CD4-positive, alpha-beta T cell treated with Interleukin-4 for 1 hour (primary cell): Measurements from ENCODE around the gene KIAA0930.

Experiments
- DNase-seq, 2 donors: peaks; one replicate each; pipeline ENCODE4 v3.0.0-alpha.2; 2020 to 2022

The KIAA0930 gene

DNA sequence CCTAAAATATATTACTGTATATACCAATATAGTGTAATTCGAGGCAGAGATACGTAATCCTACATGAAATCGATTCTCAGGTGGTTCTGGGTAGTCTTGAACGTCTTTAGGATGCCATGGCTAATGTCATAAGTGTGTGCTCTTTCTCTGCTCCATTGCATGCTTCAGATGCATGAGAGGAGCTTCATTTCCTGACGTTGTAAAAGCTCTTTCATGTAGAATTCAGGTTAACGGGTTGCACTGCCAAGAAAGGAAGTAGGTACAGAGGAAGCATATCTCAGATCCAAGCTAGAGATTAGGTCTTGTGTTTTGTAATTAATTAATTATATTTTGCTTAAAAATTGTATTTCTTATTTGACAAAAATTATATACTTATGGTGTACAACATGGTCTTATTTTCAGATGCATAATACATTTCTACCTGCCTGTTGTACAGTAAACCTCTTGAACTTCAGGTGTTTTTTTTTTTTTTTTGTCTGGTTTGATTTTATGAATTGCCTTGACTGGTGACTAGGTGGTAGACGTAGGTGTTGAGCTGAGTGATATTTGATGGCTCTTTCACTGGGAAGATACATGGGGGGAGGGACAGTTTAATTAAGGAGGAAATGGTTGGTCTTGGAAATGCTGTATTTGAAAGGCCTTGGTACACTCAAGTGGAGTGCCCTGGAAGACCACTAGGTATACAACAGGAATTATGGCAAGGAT, 67.7 kb downstream of the KIAA0930 start:
- DNase-seq, result peak in 1 of 2 donors; percentile 71

DNA sequence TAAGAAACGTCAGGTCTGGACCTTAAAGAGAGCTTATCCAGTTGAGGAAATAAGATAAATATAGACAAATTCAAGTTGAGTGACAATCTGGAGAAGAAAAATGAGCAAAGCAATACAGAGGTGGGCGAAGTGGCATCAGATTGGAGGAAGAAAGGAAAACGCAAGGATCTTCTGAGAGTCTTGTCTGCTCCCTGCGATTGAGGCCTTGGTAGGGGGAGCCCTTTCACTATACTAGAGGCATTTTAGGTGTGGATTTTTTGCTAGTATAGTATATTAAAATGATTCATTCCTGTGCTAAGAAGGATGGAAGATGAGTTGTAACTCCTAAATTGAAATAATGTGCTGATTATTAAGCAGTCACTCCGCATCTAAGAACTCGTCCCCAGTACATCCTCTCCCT, 68.9 kb downstream of the KIAA0930 start:
- no peak for DNase-seq

DNA sequence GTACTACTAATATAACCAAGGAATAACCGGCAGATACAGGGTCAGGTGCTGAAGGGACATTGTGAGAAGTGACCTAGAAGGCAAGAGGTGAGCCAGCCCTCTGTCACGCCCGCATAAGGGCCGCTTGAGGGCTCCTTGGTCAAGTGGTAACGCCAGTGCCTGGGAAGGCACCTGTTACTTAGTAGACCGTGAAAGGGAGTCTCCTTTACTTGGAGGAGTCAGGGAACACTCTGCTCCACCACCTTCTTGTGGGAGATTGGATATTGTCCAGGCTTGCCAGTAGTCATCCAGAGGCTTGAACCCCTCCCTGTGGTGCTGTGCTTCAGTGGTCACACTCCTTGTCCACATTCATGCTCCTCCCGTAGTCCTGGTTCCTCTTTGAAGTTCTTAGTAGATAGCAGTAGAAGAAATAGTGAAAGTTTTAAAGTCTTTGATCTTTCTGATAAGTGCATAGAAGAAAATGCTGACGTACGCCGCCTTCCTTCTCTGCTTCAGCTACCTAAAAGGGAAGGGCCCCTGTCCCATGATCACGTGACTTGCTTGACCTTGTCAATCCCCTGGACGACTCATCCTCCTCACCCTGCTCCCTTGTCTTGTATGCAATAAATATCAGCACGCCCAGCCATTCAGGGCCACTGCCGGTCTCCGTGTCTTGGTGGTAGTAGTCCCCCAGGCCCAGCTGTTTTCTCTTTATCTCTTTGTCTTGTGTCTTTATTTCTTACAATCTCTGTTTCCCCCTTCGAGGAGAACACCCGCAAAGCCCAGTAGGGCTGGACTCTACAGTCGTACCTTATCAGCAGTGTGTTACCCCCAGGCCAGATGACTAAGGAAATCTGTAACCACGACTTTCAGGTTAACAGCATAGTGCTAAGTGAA, 70.9 kb downstream of the KIAA0930 start:
- no peak for DNase-seq

DNA sequence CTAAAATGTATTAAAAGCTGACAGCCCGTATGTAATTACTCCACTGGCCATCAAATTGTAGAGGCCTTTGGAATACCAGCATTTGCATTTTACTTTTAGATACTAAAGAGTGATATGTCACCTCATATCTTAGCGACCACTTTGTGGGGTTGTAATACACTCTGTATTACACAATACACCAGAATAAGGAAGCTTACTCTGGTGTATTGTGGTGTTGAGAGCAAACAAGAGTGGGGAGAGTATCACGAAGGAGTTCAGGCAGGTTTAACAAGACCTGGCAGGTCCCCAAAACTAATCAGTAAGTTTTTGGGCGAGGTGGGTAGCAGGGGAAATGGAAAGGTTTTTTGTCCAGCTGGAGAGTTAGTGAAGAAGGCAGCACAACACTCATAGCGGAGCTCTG, 73.8 kb downstream of the KIAA0930 start:
- no peak for DNase-seq

DNA sequence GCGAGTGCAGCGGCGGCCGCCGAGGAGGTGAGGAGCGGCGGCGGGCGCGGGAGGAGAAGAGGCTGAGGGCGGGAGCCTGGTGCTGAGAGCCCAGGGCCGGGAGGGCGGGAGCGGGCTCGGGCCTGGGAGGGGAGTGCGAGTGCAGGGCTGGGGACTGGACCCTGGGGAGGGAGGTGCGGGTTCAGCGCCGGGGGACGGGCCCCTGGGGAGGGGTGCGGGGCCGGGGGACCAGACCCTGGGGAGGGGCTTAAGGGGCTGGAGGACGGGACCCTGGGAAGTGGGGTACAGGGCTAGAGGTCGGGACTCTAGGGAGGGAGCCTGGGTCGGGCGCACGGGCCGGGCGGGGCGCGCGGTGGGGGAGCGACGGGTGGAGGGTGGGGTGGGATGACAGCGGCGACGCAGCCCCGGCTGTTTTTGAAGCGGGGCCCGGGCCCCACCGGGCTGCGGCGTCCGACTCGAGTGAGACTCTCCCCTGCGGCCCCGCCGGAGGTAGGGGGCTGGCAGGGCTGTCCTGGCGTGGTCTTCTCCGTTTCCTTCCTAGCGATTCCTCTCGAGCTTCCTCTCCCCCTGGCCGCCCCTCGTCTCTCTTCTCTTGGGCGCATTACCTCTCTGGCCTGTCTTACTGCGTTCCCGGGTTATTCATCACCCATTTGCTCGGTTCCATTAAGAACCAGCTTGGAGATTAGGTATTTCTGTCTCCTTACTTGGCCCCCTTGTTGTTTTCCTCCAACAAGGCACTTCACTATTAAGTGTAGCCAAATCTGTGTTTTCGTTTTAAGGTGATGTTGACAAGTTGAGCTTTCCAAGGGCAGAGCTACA, 76.2 kb downstream of the KIAA0930 start:
- DNase-seq, result peak in 1 of 2 donors; percentile 30

DNA sequence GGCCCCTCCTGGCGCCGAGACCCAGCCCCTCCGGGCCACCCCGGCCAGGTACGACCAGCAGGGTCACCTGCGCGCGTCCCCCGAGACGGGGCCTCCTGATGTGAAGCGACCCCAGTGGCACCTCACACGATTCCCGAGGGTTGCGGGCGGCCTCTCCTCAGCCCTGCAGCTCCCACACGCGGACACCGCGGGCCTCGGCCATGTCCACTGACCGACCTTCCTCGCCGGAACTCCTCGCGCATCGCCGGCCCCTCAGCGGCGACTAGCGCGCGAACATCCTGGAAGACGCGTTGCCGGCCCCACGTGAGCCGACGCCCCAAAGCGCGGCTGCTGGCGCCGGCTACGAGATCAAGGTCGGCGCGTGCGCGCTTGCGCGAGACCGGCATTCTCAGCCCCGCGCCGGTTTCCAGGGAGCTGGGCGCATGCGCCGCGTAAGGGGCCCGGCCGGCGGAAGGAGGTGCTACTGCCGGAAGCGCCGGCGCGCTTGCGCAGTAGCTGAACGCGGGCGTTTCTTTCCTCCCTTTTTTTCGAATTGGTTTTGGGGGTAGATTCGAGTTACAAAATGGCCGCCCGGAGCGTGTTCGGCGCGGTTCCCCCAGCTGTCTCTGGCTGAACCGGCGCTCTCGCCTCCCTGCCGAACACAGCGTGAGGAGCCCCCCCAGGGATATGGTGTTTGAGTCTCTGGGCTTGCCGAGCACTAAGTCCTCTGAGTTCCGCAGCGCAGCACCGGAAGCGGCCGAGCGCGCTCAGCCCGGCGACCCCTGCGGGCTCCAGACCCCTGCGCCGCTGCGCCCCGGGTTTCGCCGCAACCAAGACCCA, 77.0 kb downstream of the KIAA0930 start, which contains the start of gene NUP50:
NUP50 (plus strand) TSS at position 475 of the 819 bp plus-strand sequence. CDS start 4,253 bp downstream, outside the sequence.
- peak; percentile 96 to 97 for DNase-seq

DNA sequence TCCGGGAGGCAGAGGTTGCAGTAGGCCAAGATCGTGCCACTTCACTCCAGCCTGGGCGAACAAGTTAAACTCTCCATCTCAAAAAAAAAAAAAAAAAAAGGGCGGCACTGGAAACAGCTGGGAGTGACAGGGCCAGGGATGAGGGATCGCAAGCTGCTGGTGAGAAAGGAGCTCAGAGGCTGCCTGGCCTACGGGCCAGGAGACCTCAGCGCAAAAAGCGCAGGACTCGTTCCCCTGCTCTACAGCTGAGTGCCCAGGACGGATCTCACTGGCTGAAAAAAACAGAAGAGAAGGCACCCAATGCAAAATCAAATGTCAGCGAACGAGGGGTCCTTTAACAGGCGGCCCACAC, 77.6 kb downstream of the KIAA0930 start:
- no peak for DNase-seq

DNA sequence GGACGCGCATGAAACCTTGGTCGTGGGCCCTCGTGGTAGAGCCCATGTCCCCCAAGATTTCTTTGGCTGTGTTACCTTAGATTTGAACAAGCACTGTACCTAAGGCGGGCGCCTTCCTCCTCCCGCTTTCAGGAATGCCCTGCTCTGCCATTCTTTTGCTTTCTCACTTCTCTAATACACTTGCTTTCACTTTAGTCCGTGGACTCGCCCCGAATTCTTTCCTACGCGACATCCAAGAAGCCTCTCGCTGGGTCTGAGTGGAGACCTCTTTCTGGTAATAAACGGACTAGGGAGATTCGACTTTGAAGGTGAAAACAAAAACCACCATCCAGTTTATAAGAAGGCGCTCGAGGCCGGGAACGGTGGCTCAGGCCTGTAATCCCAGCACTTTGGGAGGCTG, 78.2 kb downstream of the KIAA0930 start:
- DNase-seq, result no peak

DNA sequence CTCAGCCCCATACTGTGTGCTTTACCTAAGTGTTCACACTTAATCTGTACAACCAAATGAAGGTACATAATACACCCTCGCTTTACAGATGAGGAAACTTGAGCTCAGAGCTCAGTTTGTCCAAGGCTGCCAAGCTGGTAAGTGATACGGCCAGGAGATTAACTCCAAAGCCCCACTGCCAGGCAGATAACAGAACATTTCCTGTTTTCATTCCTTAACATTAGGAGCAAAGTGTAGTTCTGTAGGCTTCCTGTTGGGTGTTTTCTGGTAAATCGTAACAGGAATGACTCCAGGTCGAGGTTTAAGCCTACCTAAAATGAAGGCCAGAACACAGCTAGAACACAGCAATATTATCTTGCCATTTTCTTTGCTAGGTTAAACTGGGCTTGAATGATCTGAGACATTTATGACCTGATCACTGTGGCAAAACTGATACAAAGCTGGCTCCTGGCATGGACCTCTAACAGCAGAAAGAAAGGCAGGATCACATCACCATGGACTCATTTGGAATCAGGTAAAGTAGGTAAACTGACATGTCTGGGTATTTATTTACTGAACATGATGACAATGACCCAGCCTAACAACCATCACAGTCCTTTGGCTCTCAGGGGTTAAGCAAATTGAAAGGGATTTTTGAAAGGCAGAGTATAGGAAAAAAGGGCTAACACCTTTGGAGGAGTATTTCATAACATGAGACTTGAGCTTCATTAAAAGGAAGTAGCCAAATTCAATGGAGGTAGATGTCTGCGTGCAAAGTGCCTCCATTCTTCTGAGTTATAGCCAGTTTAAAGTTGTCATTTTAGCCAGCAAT, 80.8 kb downstream of the KIAA0930 start:
- no peak for DNase-seq

DNA sequence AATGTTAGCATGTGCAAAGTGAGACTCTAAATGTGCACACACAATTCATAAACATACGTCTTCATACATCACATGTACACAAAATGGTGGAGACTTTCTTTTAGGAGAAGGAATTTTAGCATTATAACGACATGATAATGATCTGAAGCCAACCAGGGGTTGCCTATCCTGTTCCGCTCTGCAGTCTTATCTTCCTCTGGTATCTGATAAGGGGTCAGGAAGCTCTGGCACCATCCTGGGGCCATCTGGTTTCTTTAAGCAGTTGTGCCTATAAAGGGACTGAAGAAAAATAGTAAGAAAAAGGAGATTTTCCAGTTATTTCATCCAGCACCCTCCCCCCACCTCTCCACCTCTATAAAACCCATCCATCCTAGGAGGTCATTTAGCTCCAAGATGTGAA, 82.8 kb downstream of the KIAA0930 start:
- DNase-seq, result no peak

DNA sequence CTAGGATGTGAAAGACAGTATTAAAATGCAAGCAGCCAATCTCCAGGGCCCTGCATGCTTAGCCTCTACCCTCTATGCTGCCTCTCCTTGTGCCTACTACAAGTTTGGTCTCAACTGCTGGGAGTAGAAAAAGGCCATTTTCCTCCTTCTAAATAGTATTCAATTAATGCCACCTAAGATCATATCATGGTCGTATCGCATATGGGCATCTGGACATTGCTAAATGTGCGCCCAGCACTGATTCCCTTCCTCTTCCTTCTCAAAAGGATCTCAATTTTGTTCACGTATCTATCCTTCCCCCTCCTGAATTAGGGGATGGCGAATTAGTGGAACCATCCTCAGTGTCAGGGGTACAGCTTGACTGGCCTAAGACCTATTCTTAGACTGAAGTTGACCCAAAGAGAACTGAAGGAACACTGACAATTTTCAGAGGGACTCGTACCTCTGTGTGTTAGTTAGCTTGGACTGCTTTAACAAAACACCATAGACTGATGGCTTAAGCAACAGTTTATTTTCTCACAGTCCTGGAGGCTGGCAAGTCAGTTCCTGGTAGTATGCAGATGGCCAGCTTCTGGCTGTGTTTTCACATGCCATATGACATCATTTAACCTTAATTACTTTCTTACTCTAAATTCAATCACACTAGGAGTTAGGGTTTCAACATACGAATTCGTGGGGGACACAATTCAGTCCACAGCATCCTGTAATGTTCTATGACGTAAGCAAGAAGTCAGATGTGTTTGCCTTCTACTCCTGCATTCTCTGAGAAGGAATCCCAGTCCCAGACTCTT, 85.4 kb downstream of the KIAA0930 start:
- DNase-seq, result no peak

DNA sequence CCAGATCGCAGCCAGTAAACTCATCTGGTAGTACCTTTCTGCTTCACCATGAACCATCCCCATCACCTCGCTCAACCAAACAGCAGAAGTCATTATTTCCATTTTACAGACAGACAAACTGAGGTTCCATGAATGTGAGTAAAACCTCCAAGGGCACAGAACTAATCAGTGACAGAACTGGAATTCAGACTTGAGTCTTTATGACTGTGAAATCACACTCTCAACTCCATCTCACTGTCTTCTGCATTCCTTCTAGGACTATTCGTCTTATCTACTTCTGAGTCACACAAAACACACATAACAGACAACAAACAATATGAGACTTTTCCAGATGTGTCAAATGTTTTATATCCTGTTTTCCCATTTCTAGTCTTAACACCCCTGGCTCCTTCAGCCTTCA, 86.3 kb downstream of the KIAA0930 start:
- no peak for DNase-seq

DNA sequence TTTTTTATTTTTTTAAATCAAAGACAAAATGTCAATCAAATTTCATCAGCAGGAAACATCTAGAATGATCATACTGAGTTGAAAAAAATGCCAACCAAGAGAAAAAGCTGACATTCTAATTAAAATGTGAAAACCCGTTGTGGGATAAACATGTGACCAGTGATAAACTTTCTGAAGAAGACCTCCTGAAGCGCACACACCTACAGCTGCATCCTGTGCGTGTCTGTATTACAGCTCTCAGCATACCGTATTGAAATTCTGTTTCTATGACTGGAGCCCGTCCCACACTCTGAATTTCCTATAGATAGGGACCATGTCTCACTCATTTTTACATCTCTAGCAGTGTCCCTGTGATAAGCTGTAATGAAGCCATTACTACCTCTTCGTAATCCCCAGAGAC, 89.2 kb downstream of the KIAA0930 start:
- DNase-seq, result no peak

DNA sequence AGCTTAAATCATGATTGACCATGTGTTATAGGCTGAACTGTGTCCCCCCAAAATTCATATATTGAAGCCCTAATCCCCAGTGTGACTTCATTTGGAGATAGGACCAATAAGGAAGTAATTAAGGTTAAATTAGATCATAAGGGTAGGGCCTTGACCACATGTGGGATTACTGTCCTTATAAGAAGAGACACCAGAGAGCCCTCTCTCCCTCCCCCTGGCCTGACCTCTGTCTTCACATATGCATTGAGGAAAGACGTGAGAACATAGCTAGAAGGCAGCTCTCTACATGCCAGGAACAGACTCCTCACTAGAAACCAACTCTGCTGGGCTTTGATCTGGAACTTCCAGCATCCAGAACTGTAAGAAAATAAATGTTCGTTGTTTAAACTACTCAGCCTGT, 90.6 kb downstream of the KIAA0930 start:
- DNase-seq, result no peak

DNA sequence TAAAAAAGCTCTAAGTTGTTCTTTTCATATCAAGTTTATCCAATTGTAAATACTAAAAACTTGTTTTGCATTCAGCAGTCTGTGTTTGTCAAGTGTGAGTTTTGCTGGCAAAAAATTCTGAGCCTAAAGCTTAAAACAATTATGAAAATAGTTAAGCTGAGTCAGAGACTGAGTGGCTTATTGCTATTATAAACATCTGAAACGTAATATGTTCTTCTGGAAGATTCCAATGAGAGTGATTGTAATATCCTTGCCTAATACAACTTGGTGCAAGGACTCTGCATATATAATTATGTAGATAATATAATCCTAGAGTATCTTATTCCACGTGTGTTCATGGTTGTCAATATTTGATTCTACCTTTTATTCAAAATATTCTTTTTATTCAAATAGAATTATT, 91.0 kb downstream of the KIAA0930 start:
- no peak for DNase-seq

DNA sequence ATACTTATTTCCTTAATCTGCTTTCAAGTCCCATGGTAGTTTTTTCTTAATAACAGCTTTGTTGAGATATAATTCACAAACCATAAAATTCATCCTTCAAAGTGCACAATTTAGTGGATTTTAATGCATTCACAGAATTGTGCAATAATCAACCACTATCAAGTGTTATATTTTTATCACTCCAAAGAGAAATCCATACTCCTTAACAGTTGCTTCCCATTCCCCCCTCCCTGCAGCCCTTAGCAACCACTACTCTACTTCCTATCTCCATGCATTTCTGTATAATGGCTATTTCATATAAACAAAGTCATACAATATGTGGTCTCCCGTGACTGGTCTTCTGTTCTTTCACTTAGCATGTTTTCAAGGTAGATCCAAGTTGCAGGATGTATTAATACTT, 95.8 kb downstream of the KIAA0930 start:
- no peak for DNase-seq

DNA sequence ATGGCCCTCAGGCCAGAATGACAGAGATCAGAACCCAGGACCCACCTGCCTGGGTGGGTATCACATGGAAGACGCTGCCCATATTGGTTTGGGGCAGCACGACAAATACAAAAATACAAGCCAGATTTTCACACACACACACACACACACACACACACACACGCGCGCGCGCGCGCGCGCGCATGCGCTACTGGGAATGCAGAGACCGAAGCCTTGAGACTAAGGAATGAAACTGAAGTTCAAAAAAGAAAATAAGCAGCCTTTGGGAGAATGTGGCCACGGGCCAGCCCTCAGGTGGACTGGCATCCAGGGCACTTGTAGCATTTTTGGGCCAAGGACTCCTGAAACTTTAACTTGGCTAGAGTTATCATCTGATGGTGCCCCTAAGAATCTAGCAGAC, 98.3 kb downstream of the KIAA0930 start:
- no peak for DNase-seq
